HepG2 (cell line): Measurements from ENCODE around the gene AFF2. TPM values are rescaled to one million over a fixed set of nuclear protein-coding genes. Genes with fewer than 3 reads are reported as not detected.

Source experiments
- ATAC-seq: fragments of 200-7000 bp; cut with Tn5 transposase; 3 replicates; pipeline ENCODE4 v1.9.1; 2020; ENCODE audit warnings: mild to moderate bottlenecking, moderate library complexity
- BruUV-seq: library from RNA; stranded (reverse); fragments of 400-500 nt; replicated peaks from 2 replicates; lab custom pipeline; 2021; lab: Mats Ljungman, UMichigan
- CTCF ChIA-PET: fragments of 300-600 bp; formaldehyde crosslinking; extraction: SDS; loops from one replicate; lab custom pipeline; 2021; ENCODE audit warnings: low total read pairs, inconsistent platforms, low intra/inter-chr PET ratio; lab: Yijun Ruan, JAX
- POLR2A ChIA-PET: fragments of 350-600 bp; sonication (Branson Sonifier 250); formaldehyde crosslinking; loops from one replicate; lab custom pipeline; 2020; ENCODE audit warnings: antibody characterized with exemption, inconsistent platforms; lab: Yijun Ruan, JAX
- DNase-seq: peaks from one replicate; pipeline ENCODE4 v3.0.0-alpha.2; 2015; ENCODE audit warnings: low spot score
- FAIRE-seq: peaks from 3 replicates; lab custom pipeline; 2011; peaks lifted over from hg19 to GRCh38; lab: Jason Lieb, UNC
- H2AFZ ChIP-seq: one replicate; pipeline ENCODE4 v1.6.1; 2011; ENCODE audit warnings: low read length, inconsistent platforms
- H3K27ac ChIP-seq: fragments of 300-600 bp; 3 replicates; pipeline ENCODE4 v1.8.0; 2011; ENCODE audit warnings: mixed run types, mild to moderate bottlenecking, mixed read lengths, low read length, inconsistent platforms; ENCODE audit not compliant: insufficient read depth; ENCODE audit errors: extremely low read length
- H3K27me3 ChIP-seq, 2 experiments: fragments of 200-600 bp in 1 of 2; 2 replicates in 1 of 2; 3 replicates in 1 of 2; pipeline versions ENCODE4 v1.6.0 to v1.8.0; 2011; ENCODE audit warnings: low read length in 2 of 2, mild to moderate bottlenecking in 2 of 2, moderate library complexity in 2 of 2, inconsistent platforms in 1 of 2; ENCODE audit not compliant: insufficient read depth in 2 of 2, control insufficient read depth in 1 of 2
- H3K36me3 ChIP-seq, 2 experiments: fragments of 200-600 bp in 1 of 2; replicated peaks in 1 of 2; 2 replicates in 1 of 2; 3 replicates in 1 of 2; pipeline versions ENCODE4 v1.5.1 to v1.8.0; 2011; ENCODE audit warnings: low read length in 2 of 2, inconsistent platforms in 1 of 2; ENCODE audit not compliant: insufficient read depth in 2 of 2, control insufficient read depth in 1 of 2
- H3K4me1 ChIP-seq: 2 replicates; pipeline ENCODE4 v1.5.1; 2012; ENCODE audit warnings: low read length, inconsistent platforms; ENCODE audit not compliant: insufficient read depth
- H3K4me2 ChIP-seq: 2 replicates; pipeline ENCODE4 v1.6.0; 2011; ENCODE audit warnings: low read depth, low read length, inconsistent platforms
- H3K4me3 ChIP-seq, 3 experiments: fragments of 200-600 bp in 1 of 3; sonication (generic), shearing (Covaris generic) in 1 of 3; replicated peaks in 1 of 3; 2 replicates each; pipeline ENCODE4 v1.5.1; 2011 to 2016; ENCODE audit warnings: low read length in 3 of 3, inconsistent platforms in 2 of 3, low read depth in 2 of 3, mild to moderate bottlenecking in 2 of 3, control low read depth in 1 of 3, mixed read lengths in 1 of 3; ENCODE audit not compliant: insufficient read depth in 1 of 3
- H3K79me2 ChIP-seq: one replicate; pipeline ENCODE4 v1.6.1; 2011; ENCODE audit warnings: low read length, inconsistent platforms; ENCODE audit not compliant: insufficient read depth
- H3K9ac ChIP-seq: 2 replicates; pipeline ENCODE4 v1.6.0; 2011; ENCODE audit warnings: mild to moderate bottlenecking, low read depth, low read length, inconsistent platforms; ENCODE audit not compliant: insufficient read depth
- H3K9me3 ChIP-seq: 2 replicates; pipeline ENCODE4 v1.5.1; 2012; ENCODE audit warnings: mild to moderate bottlenecking, low read length
- H4K20me1 ChIP-seq: 2 replicates; pipeline ENCODE4 v1.6.0; 2011; ENCODE audit warnings: inconsistent platforms, mild to moderate bottlenecking, low read length, moderate library complexity; ENCODE audit not compliant: insufficient read depth
- E2F2 ChIP-seq: sonication (generic); formaldehyde crosslinking; IDR thresholded peaks from 2 replicates; pipeline ENCODE4 v1.4.0; 2020; ENCODE audit warnings: missing genetic modification reagents, borderline replicate concordance
- ELF3 ChIP-seq: IDR thresholded peaks from 2 replicates; pipeline ENCODE4 v1.6.1; 2016; ENCODE audit warnings: missing genetic modification reagents, missing compliant biosample characterization
- MAFF ChIP-seq: IDR thresholded peaks from 2 replicates; pipeline ENCODE4 v1.6.1; 2011; ENCODE audit warnings: low read depth, low read length, improper control_type of control experiment
- MAZ ChIP-seq, 2 experiments: sonication (generic) in 1 of 2; formaldehyde crosslinking in 1 of 2; IDR thresholded peaks; 2 replicates each; pipeline versions ENCODE4 v1.5.0 to v1.6.1; 2012 to 2020; ENCODE audit warnings: low read depth in 2 of 2, mild to moderate bottlenecking in 2 of 2, borderline replicate concordance in 1 of 2, improper control_type of control experiment in 1 of 2, low read length in 1 of 2, missing genetic modification reagents in 1 of 2, moderate library complexity in 1 of 2
- RAD51 ChIP-seq: fragments of 450-650 bp; IDR thresholded peaks from 2 replicates; pipeline ENCODE4 v1.6.1; 2016; ENCODE audit warnings: borderline replicate concordance
- SMAD9 ChIP-seq: sonication (generic); formaldehyde crosslinking; IDR thresholded peaks from 2 replicates; pipeline ENCODE4 v1.5.1; 2020; ENCODE audit warnings: mild to moderate bottlenecking, missing genetic modification reagents
- ZBTB10 ChIP-seq: sonication (generic); formaldehyde crosslinking; IDR thresholded peaks from 2 replicates; pipeline ENCODE4 v1.4.0; 2020; ENCODE audit warnings: missing genetic modification reagents, borderline replicate concordance
- ZNF484 ChIP-seq: sonication (generic); formaldehyde crosslinking; IDR thresholded peaks from 2 replicates; pipeline ENCODE4 v1.5.1; 2020; ENCODE audit warnings: mild to moderate bottlenecking, low read depth, missing genetic modification reagents, borderline replicate concordance
- ZNF564 ChIP-seq: sonication (generic); formaldehyde crosslinking; IDR thresholded peaks from 2 replicates; pipeline ENCODE4 v1.8.1; 2023; ENCODE audit warnings: mild to moderate bottlenecking, missing genetic modification reagents
- ZNF766 ChIP-seq: sonication (generic); formaldehyde crosslinking; IDR thresholded peaks from 2 replicates; pipeline ENCODE4 v1.5.0; 2020; ENCODE audit warnings: missing genetic modification reagents, borderline replicate concordance
- ZNF883 ChIP-seq: sonication (generic); formaldehyde crosslinking; IDR thresholded peaks from 2 replicates; pipeline ENCODE4 v1.5.1; 2020; ENCODE audit warnings: mild to moderate bottlenecking, missing genetic modification reagents; ENCODE audit errors: not compliant biosample characterization
- ZSCAN22 ChIP-seq: sonication (generic); formaldehyde crosslinking; IDR thresholded peaks from 2 replicates; pipeline ENCODE4 v1.4.0; 2020; ENCODE audit warnings: mild to moderate bottlenecking, missing genetic modification reagents
- WGBS: methylation state at CpG from one replicate; pipeline ENCODE4 v1.1.6; 2017; ENCODE audit warnings: low lambda C conversion rate; 5-methylcytosine and 5-hydroxymethylcytosine counted together
- in situ Hi-C: cut with HindIII; loops from 2 replicates; pipeline ENCODE4 v1.10.0; 2017; ENCODE audit warnings: low pct_unique_long_range_greater_than_20kb; ENCODE audit not compliant: extremely low pct_ligation_motif_present
- intact Hi-C: fragments of 100-400 bp; cut with micrococcal nuclease; formaldehyde crosslinking; loops from one replicate; pipeline ENCODE4 v1.10.0; 2022; ENCODE audit not compliant: unreplicated experiment
- polyA plus RNA-seq, 8 experiments: library from polyadenylated mRNA; depleted of rRNA in 3 of 8; stranded (reverse) in 7 of 8; unstranded in 1 of 8; fragments of >200 nt; fragmentation: Illumina TruSeq in 4 of 8; extraction: Trizol in 4 of 8; gene quantifications; 2 replicates each; pipeline versions ENCODE4 v1.2.1 to v1.2.3, GENCODE V29; 2011 to 2016; ENCODE audit warnings: low read depth in 4 of 8, missing spikeins in 1 of 8, mixed read lengths in 1 of 8; ENCODE audit not compliant: insufficient read depth in 1 of 8
- total RNA-seq, 5 experiments: library from RNA; depleted of rRNA; stranded (reverse); fragments of >200 nt; fragmentation: Illumina TruSeq; extraction: Trizol; gene quantifications; 2 replicates each; pipeline ENCODE4 v1.2.3, GENCODE V29; 2016; ENCODE audit warnings: low read depth in 1 of 5

AFF2 gene
- total and polyA plus RNA-seq, 2 of the 13 experiments (the other 11 are each of a cell fraction or from before 2014, with no cell fraction given) = not detected

DNA sequence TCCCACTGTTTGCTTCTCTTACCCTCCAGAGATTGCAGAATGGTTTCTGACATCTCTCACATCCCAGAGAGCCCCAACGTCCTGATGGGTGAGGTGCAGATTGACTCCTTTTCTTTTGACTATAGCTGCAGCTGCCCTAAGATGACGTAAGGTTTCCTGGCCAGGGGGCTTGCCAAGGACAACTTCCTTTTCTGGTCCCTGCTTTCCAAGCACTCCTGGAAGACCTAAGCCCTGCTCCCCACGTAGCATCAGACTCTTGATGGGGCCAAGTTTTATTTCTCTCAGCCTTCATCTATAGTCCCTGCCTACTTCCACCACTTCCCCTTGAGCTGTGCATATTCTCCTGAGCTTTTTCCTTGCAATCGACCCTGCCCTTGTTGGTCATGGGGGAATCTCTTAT lies 507.0 kb downstream of the AFF2 start:
- no peak for FAIRE-seq
- CTCF ChIA-PET = no interaction called here
- no peak overlapping the region for H3K9ac ChIP-seq
- no peak overlapping the region for H3K4me3 ChIP-seq
- H2AFZ ChIP-seq = no peak overlapping the region
- TF ChIP-seq ZNF484 (CRISPR knock-in tag) = no peak
- no peak for TF ChIP-seq SMAD9
- TF ChIP-seq ZNF766 (CRISPR knock-in tag) = no peak
- TF ChIP-seq, all 625 proteins: peak for 0
- Histone ChIP-seq H3K36me3 (no peaks in the 10 kb centered on the region), H3K9me3 (no peaks in the 10 kb centered on the region), H3K4me2 (no peak overlapping the region), H4K20me1 (no peaks in the 10 kb centered on the region), H3K27me3 (no peaks in the 10 kb centered on the region), H3K79me2 (no peaks in the 10 kb centered on the region), H3K27ac (no peak overlapping the region), H3K4me1 (no peaks in the 10 kb centered on the region)
- POLR2A ChIA-PET = no interaction called here
- no peak for DNase-seq
- WGBS = 0% methylated on average over 4 of the region's 4 CpGs
- intact Hi-C loops = no loop called here
- in situ Hi-C loops = no loop called here
- ATAC-seq = no peak
- BruUV-seq = no TSS peak

GRCh38 chrX:149010013-149010852 lies 509.8 kb downstream of the AFF2 start:
- H3K36me3 ChIP-seq = no peaks in the 10 kb centered on the region
- ChIA-PET CTCF (no interaction called here), POLR2A (no interaction called here)
- H3K79me2 ChIP-seq = no peaks in the 10 kb centered on the region
- DNase-seq (no peak), ATAC-seq (no peak), FAIRE-seq (no peak)
- H3K9ac ChIP-seq = no peak overlapping the region
- H2AFZ ChIP-seq = no peak overlapping the region
- no peak overlapping the region for H3K27ac ChIP-seq
- BruUV-seq = no TSS peak
- H3K9me3 ChIP-seq = no peaks in the 10 kb centered on the region
- H3K4me2 ChIP-seq = no peak overlapping the region
- intact Hi-C loops (no loop called here), in situ Hi-C loops (no loop called here)
- no peak overlapping the region for H3K4me3 ChIP-seq
- 2% methylated on average over 4 of the region's 4 CpGs for WGBS
- no peaks in the 10 kb centered on the region for H4K20me1 ChIP-seq
- no peaks in the 10 kb centered on the region for H3K4me1 ChIP-seq
- no peaks in the 10 kb centered on the region for H3K27me3 ChIP-seq
- TF ChIP-seq ZBTB10 (CRISPR knock-in tag) (no peak), ZNF883 (CRISPR knock-in tag) (no peak), ZNF564 (no peak), MAZ (IDR thresholded peaks at IDR 0.05; ENCODE audit: borderline replicate concordance, low read depth, low read length) (no peak), MAZ (CRISPR knock-in tag; IDR thresholded peaks at IDR 0.05; ENCODE audit: low read depth) (no peak), ELF3 (no peak), RAD51 (no peak), E2F2 (CRISPR knock-in tag) (no peak), ZSCAN22 (CRISPR knock-in tag) (no peak), MAFF (no peak)
